ENCODE results near the gene FAM98C.

Gene FAM98C

DNA sequence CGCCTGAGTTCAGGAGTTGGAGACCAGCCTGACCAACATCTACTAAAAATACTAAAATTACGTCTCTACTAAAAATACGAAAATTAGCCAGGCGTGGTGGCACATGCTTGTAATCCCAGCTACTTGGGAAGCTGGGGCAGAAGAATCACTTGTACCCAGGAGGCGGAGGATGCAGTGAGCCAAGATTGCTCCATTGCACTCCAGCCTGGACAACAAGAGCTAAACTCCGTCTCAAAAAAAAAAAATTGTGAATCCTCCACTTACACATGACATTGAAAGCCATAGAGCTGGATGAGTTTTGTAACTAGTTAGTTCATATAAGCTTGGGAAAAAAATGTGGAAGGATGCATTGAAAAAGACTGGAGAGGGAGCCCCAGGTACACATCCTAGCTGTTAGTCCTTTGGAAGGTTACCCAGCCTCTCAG, 29.0 kb upstream of the FAM98C start:
- peak overlapping the region; percentile 49 for H3K4me3 ChIP-seq (ENCODE audit: low read depth, low read length)
- TF ChIP-seq CTCF (IDR thresholded peaks at IDR 0.05; ENCODE audit: borderline replicate concordance, insufficient read depth, low read depth, low read length), result no peak

GRCh38 chr19:38374332-38375097, 28.4 kb upstream of the FAM98C start, which contains the start of gene PSMD8:
Gene PSMD8, plus strand, starts transcription at chr19:38374571. Its CDS starts 31 bp downstream, at chr19:38374602.
- TF ChIP-seq CTCF (IDR thresholded peaks at IDR 0.05; ENCODE audit: borderline replicate concordance, insufficient read depth, low read depth, low read length), result 0 out of 2 replicates have a peak, but pooled peaks have one; percentile 2
- H3K4me3 ChIP-seq (ENCODE audit: low read depth, low read length), result peak within 1 kb of the TSS; percentile 90

- H3K4me3 ChIP-seq (ENCODE audit: low read depth, low read length), result peak overlapping the region; percentile 90
- no peak for TF ChIP-seq CTCF (IDR thresholded peaks at IDR 0.05; ENCODE audit: borderline replicate concordance, insufficient read depth, low read depth, low read length)
Measured at GRCh38 chr19:38375098-38375493, 27.8 kb upstream of the FAM98C start.

- TF ChIP-seq CTCF (IDR thresholded peaks at IDR 0.05; ENCODE audit: borderline replicate concordance, insufficient read depth, low read depth, low read length), result no peak
Measured at GRCh38 chr19:38375748-38376147, 27.1 kb upstream of the FAM98C start.

DNA sequence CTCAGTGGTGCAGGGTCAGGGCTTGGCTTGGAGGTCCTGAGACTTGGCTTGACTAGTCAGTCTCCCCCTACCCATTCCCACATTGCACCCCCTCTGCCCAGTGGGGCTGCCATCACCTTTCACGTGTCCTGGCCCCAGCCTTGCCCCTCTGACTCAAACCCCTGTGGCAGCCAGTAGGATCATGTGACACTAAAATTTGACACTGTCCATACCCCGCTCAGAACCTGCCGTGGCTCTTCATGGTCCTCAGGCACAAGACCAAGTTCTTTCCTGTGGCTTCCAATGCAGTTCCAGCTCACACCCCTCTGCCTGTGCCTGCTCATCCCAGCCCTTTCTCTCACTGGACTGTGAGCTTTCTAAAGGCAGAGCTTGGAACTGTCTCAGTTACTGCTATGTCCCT, 26.3 kb upstream of the FAM98C start:
- no peak for TF ChIP-seq CTCF (IDR thresholded peaks at IDR 0.05; ENCODE audit: borderline replicate concordance, insufficient read depth, low read depth, low read length)
- no peak overlapping the region for H3K4me3 ChIP-seq (ENCODE audit: low read depth, low read length)

More at GRCh38 chr19:38375748-38376147, 27.1 kb upstream of the FAM98C start:
- H3K4me3 ChIP-seq (ENCODE audit: low read depth, low read length), result peak overlapping the region; percentile 90

- no peak for TF ChIP-seq CTCF (IDR thresholded peaks at IDR 0.05; ENCODE audit: borderline replicate concordance, insufficient read depth, low read depth, low read length)
- H3K4me3 ChIP-seq (ENCODE audit: low read depth, low read length), result no peak overlapping the region
Measured at GRCh38 chr19:38377052-38377451, 25.8 kb upstream of the FAM98C start.

GRCh38 chr19:38378866-38379265, 24.0 kb upstream of the FAM98C start:
- TF ChIP-seq CTCF (IDR thresholded peaks at IDR 0.05; ENCODE audit: borderline replicate concordance, insufficient read depth, low read depth, low read length), result no peak
- no peak overlapping the region for H3K4me3 ChIP-seq (ENCODE audit: low read depth, low read length)

All from GM12875 (cell line).